Cardiac septum (tissue), 1 donor: ENCODE measurements around the gene CPNE1. TPM values are rescaled to one million over a fixed set of nuclear protein-coding genes. Genes with fewer than 3 reads are reported as not detected.
"Not testable (repeated sequence)": the region's sequence is repeated elsewhere in the genome, so short reads cannot be mapped to it uniquely, and the experiment has no call there.

Experiments used
- DNase-seq: peaks from one replicate; pipeline ENCODE4 v3.0.0-alpha.2; 2020; ENCODE audit warnings: low spot score
- intact Hi-C: fragments of 100-400 bp; cut with DNase I; formaldehyde crosslinking; loops from one replicate; pipeline ENCODE4 v1.14.0; 2022
- long read RNA-seq: library from polyadenylated mRNA; unstranded; transcript quantifications from one replicate; pipeline ENCODE4 v2.0.0, GENCODE V29; 2021
- total RNA-seq: library from RNA; stranded (reverse); fragmentation: NEBNext Ultra II Directional; extraction: Animal tissue kit (Norgen Biotek cat#: 25700); gene quantifications from one replicate; pipeline ENCODE4 v1.2.1, GENCODE V29; 2021
- donor health status: DM: no; HTN: no; CAD: no.

Gene CPNE1
- total RNA-seq, result 77.9 TPM
- long read RNA-seq, transcript CPNE1-204 (16 exons, 1,928 nt), result major isoform, 6 of 35 reads
- long read RNA-seq, partial matches to known transcripts, result 7 of 35 reads
- long read RNA-seq, other reads (novel, unspliced or antisense), result 22 of 35 reads

GRCh38 chr20:35664466-35665206, at the start of gene CPNE1, which contains the start of gene RBM12:
Gene CPNE1, minus strand, starts transcription at chr20:35664900. Its CDS starts 31,977 bp downstream, at chr20:35632923.
Gene RBM12, minus strand, starts transcription at chr20:35664900. Its CDS starts 9,578 bp downstream, at chr20:35655322.
- intact Hi-C loops, result loop anchor here (2.0 kb wide), 3 partner anchors 34 to 78 kb away; partner anchors contain the start of genes NFS1, RBM39 and ROMO1
- DNase-seq, result peak; percentile 97

- intact Hi-C loops, result no loop called here
- no peak for DNase-seq
These were observed 49.4 kb upstream of the CPNE1 start for GRCh38 chr20:35714127-35714526.

- intact Hi-C loops, DNase-seq: not testable (repeated sequence)
These were observed 48.4 kb upstream of the CPNE1 start for GRCh38 chr20:35713120-35713519.

DNA sequence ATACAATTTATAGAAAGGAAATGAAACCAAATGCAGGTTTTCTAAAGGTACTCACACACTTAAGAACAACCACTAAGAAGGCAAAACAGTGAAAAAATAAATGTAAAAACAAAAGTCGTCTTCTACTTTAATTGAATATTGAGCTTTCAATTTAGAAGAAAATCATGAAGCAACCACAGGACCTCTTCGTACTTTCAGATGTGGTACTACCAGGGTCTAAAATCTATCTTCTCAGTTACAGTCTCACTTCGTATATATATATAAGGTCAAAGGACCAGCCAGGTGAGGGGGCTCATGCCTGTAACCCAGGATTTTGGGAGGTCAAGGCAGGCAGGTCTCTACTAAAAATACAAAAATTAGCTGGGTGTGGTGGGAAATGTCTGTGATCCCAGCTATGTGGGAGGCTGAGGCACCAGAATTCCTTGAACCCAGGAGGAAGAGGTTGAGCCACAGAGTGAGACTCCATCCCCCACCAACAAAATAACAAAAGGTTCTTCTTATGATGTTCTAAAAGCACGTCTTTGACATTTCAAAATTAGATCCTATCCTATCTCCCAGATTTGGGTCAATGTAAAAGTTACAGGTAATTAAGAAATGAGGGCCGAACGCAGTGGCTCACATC, 47.0 kb upstream of the CPNE1 start:
- DNase-seq, result no peak
- intact Hi-C loops, result no loop called here

DNA sequence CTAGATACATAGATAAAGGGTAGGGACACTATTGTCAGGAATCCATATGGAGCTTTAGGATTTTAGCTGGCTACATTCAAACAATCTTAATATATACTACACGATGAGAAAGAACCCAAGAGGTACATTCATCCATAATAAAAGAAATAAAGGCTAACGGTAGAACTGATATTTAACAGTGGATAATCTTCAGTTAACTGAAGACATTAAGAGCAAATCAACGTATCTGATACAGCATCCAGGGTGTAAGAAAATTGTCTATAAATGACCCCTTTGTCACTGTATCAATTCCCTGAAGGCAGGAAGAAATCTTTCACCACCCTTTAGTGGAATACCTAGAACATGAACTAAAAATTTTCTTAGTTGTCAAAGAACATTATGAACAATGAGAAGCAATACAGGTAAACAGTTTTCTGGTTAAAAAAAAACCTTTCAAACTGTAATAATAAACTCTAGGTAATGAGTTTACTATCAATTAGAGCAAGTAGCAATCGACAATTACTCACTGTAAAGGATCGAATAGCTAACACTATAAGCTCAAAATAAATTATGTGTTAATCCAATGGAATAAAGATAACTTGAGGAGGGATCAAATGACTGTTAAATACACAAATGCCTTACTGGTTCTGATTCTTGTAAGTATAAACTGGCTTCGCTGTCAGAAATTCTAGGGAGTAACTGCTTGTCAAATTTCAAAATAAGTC, 46.3 kb upstream of the CPNE1 start:
- intact Hi-C loops, result no loop called here
- DNase-seq, result no peak

DNA sequence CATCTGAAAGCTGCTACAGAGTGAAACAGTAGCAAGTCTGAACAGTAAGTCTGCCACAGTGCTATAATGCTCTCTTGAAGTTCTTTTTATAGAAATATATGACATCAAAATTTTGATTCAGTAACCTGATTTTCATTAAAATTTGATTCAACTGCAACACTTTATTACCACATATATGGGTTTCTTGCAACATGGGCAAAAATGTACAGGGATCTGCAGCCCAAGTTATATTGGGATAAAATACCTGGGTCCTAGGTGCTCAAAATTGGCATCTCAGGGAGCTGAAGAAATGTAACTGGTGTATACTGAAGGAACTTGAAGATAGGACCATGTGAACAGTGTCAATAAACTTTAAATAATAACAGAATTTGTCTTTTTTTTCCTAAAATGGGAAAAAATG, 45.3 kb upstream of the CPNE1 start:
- DNase-seq, result no peak
- intact Hi-C loops, result no loop called here

GRCh38 chr20:35709259-35709658, 44.6 kb upstream of the CPNE1 start:
- intact Hi-C loops, result no loop called here
- DNase-seq, result no peak

- intact Hi-C loops, result no loop called here
- no peak for DNase-seq
These were observed 43.8 kb upstream of the CPNE1 start for GRCh38 chr20:35708502-35708901.

GRCh38 chr20:35706591-35707529, 42.2 kb upstream of the CPNE1 start:
- DNase-seq, intact Hi-C loops: not testable (repeated sequence)

- intact Hi-C loops, DNase-seq: not testable (repeated sequence)
These were observed 41.2 kb upstream of the CPNE1 start for GRCh38 chr20:35705894-35706293.

DNA sequence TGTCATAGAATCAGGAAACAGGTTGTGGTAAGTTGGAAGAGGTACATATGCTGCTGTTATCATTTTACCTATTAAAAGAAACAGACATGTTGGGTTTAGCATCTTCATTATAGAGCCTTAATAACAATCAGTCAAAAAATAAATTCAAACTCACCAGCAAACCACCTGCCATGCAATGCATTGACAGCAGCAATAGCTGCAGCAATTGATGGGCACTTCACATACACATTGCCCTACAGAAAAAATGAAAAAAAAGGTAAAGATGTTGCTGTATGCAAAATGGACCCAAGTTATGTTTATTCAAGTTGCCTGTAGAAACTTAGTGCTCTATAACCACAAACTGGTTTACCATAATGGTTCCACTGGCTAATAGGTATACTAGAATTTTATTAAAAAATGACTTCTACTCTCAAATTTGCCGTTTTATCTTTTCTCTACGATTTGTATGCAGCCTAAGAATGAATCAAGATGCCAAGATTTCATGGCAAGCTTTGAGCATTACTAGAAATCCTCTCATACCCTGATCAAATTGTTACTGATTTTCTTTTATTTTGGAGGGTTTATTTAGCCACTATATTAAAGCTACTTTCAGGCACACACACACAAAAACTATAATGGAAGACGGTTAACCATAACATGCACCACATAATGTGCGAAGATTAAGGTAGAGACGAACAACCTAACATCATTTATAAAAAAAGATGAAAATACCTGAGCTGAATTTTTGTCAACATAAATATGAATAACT, 40.0 kb upstream of the CPNE1 start:
- DNase-seq, result no peak
- intact Hi-C loops, result no loop called here

GRCh38 chr20:35702824-35703695, 38.4 kb upstream of the CPNE1 start:
- intact Hi-C loops, result no loop called here

DNA sequence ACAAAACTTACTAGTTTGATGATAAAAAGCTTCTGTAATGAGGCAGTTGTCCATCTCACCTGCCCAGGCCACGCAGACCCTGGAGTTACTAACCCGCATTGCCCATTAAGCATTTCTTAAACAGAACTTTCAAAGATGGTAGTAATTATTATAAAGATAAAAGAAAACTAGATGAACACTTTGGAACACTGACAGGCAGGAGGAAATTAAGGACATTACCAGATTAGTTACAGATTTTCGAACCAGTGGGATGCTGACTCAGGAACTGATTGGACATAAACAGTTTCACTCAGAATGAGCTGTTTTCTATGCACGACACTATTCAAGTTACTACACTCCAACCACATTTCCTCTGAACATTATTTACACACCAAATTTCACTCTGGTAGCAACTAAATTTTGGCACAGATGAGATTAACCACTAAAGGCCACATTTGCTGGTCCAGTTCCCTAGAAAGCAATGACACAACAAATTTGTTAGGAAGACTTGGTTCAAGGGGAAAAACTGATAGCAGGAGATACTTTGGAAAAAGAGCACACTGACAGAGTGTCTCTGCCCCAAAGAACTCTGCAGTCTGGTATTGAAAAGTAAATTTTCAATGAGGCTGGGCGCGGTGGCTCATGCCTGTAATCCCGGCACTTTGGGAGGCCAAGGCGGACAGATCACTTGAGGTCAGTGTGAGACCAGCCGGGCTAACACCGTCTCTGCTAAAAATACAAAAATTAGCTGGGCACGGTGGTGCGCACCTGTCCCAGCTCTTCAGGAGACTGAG, 37.5 kb upstream of the CPNE1 start:
- DNase-seq, result no peak
- intact Hi-C loops, result no loop called here

More at GRCh38 chr20:35702824-35703695, 38.4 kb upstream of the CPNE1 start:
- no peak for DNase-seq

DNA sequence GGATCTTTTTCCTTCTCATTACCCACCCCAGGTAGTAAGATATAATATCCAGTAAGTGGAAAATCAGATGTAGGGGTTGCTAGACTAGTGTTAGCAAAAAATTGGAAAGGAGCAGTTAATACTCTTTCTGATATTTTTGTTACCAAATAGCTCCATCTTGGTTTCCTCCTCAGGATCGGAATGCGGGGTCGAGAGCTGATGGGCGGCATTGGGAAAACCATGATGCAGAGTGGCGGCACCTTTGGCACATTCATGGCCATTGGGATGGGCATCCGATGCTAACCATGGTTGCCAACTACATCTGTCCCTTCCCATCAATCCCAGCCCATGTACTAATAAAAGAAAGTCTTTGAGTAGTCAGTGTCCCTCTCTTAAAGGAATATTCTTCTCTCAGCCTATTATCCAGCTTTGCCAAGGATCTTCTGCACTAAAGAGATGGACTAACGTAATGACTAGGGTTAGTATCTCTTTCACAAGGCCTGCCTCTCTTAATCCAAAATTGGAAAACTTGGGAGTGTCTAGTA, 36.0 kb upstream of the CPNE1 start:
- DNase-seq, result no peak
- intact Hi-C loops, result no loop called here

GRCh38 chr20:35699957-35700624, 35.4 kb upstream of the CPNE1 start:
- intact Hi-C loops, result loop anchor here (2.0 to 10.0 kb wide), 3 partner anchors 35 to 185 kb away; partner anchors contain the start of genes CPNE1, RBM12 and RBM39
- no peak for DNase-seq
